Stimulated activated effector memory CD8-positive, alpha-beta T cell treated with anti-CD3 and anti-CD28 coated beads, Interleukin-12 subunit alpha, Interleukin-12 subunit beta, amount 100 ng/mL, for 72 hours (primary cell): ENCODE measurements around the gene CDKAL1.

Experiments
- ATAC-seq: fragments of 150-1000 bp; cut with Tn5 transposase; 2 replicates; pipeline ENCODE4 v1.10.0; 2021
- DNase-seq, 2 donors: peaks; one replicate each; pipeline ENCODE4 v3.0.0; 2021 to 2022; ENCODE audit warnings: low spot score in 2 of 2
- H3K27ac Mint-ChIP-seq: one replicate; pipeline ENCODE4 v1.8.0; 2022; ENCODE audit warnings: mild to moderate bottlenecking, mixed read lengths
- H3K36me3 Mint-ChIP-seq: one replicate; pipeline ENCODE4 v1.8.0; 2022; ENCODE audit warnings: mild to moderate bottlenecking, mixed read lengths
- H3K4me1 Mint-ChIP-seq: one replicate; pipeline ENCODE4 v1.8.0; 2022; ENCODE audit warnings: mixed read lengths
- H3K4me3 Mint-ChIP-seq: one replicate; pipeline ENCODE4 v1.8.0; 2022; ENCODE audit warnings: mild to moderate bottlenecking, mixed read lengths
- H3K9me3 Mint-ChIP-seq: one replicate; pipeline ENCODE4 v1.8.0; 2022; ENCODE audit warnings: mixed read lengths

CDKAL1 gene

GRCh38 chr6:21024616-21025015 lies 490.4 kb downstream of the CDKAL1 start:
- Mint-ChIP-seq H3K36me3 (no peaks in the 10 kb centered on the region), H3K9me3 (peaks cover 11% of the 10 kb centered on the region)

GRCh38 chr6:21026576-21027273 lies 492.5 kb downstream of the CDKAL1 start:
- no peaks in the 10 kb centered on the region for H3K36me3 Mint-ChIP-seq
- ATAC-seq (no peak), DNase-seq (no peak)

More at GRCh38 chr6:21024616-21025015, 490.4 kb downstream of the CDKAL1 start:
- no peaks in the 10 kb centered on the region for H3K4me1 Mint-ChIP-seq
- DNase-seq (no peak), ATAC-seq (no peak)
- no peak overlapping the region for H3K4me3 Mint-ChIP-seq
- H3K27ac Mint-ChIP-seq: no peak overlapping the region

GRCh38 chr6:21027507-21027906 lies 493.2 kb downstream of the CDKAL1 start:
- no peak for ATAC-seq
- Mint-ChIP-seq H3K36me3 (no peaks in the 10 kb centered on the region), H3K4me3 (no peak overlapping the region), H3K27ac (no peak overlapping the region), H3K9me3 (peaks cover 11% of the 10 kb centered on the region), H3K4me1 (no peaks in the 10 kb centered on the region)
- DNase-seq: no peak

More at GRCh38 chr6:21026576-21027273, 492.5 kb downstream of the CDKAL1 start:
- Mint-ChIP-seq H3K4me1 (no peaks in the 10 kb centered on the region), H3K4me3 (no peak overlapping the region), H3K27ac (no peak overlapping the region), H3K9me3 (peaks cover 11% of the 10 kb centered on the region)

- ATAC-seq: no peak
- Mint-ChIP-seq H3K36me3 (no peaks in the 10 kb centered on the region), H3K9me3 (peaks cover 9% of the 10 kb centered on the region), H3K27ac (peak overlapping the region; percentile 10), H3K4me3 (no peak overlapping the region), H3K4me1 (no peaks in the 10 kb centered on the region)
- no peak for DNase-seq
These were observed 496.9 kb downstream of the CDKAL1 start for GRCh38 chr6:21031182-21031581.

GRCh38 chr6:21033084-21033483 lies 498.8 kb downstream of the CDKAL1 start:
- H3K4me3 Mint-ChIP-seq: no peak overlapping the region
- H3K9me3 Mint-ChIP-seq: no peaks in the 10 kb centered on the region
- DNase-seq (no peak), ATAC-seq (no peak)
- no peaks in the 10 kb centered on the region for H3K4me1 Mint-ChIP-seq
- H3K36me3 Mint-ChIP-seq: no peaks in the 10 kb centered on the region
- H3K27ac Mint-ChIP-seq: no peak overlapping the region

GRCh38 chr6:21033575-21034026 lies 499.3 kb downstream of the CDKAL1 start:
- H3K4me1 Mint-ChIP-seq: no peaks in the 10 kb centered on the region
- no peak overlapping the region for H3K27ac Mint-ChIP-seq
- no peaks in the 10 kb centered on the region for H3K9me3 Mint-ChIP-seq
- DNase-seq: no peak
- H3K36me3 Mint-ChIP-seq: no peaks in the 10 kb centered on the region
- ATAC-seq: no peak
- H3K4me3 Mint-ChIP-seq: no peak overlapping the region

GRCh38 chr6:21034345-21034744 lies 500.1 kb downstream of the CDKAL1 start:
- H3K4me3 Mint-ChIP-seq: no peak overlapping the region
- DNase-seq: no peak
- H3K9me3 Mint-ChIP-seq: no peaks in the 10 kb centered on the region
- no peak overlapping the region for H3K27ac Mint-ChIP-seq
- ATAC-seq: no peak
- H3K36me3 Mint-ChIP-seq: no peaks in the 10 kb centered on the region
- no peaks in the 10 kb centered on the region for H3K4me1 Mint-ChIP-seq

GRCh38 chr6:21037453-21037852 lies 503.2 kb downstream of the CDKAL1 start:
- H3K9me3 Mint-ChIP-seq: no peaks in the 10 kb centered on the region
- H3K4me1 Mint-ChIP-seq: peaks cover 3% of the 10 kb centered on the region
- H3K27ac Mint-ChIP-seq: no peak overlapping the region
- ATAC-seq (no peak), DNase-seq (no peak)
- H3K36me3 Mint-ChIP-seq: no peaks in the 10 kb centered on the region
- H3K4me3 Mint-ChIP-seq: no peak overlapping the region

GRCh38 chr6:21039926-21040325 lies 505.7 kb downstream of the CDKAL1 start:
- DNase-seq (no peak), ATAC-seq (no peak)
- no peaks in the 10 kb centered on the region for H3K36me3 Mint-ChIP-seq
- peaks cover 6% of the 10 kb centered on the region for H3K4me1 Mint-ChIP-seq
- no peak overlapping the region for H3K27ac Mint-ChIP-seq
- H3K4me3 Mint-ChIP-seq: no peak overlapping the region
- H3K9me3 Mint-ChIP-seq: no peaks in the 10 kb centered on the region

- Mint-ChIP-seq H3K36me3 (no peaks in the 10 kb centered on the region), H3K4me3 (no peak overlapping the region), H3K9me3 (no peaks in the 10 kb centered on the region), H3K27ac (no peak overlapping the region), H3K4me1 (peaks cover 6% of the 10 kb centered on the region)
- no peak for DNase-seq
- no peak for ATAC-seq
These were observed 511.0 kb downstream of the CDKAL1 start for GRCh38 chr6:21045135-21045700.

GRCh38 chr6:21046276-21046675 lies 512.0 kb downstream of the CDKAL1 start:
- no peak overlapping the region for H3K27ac Mint-ChIP-seq
- no peaks in the 10 kb centered on the region for H3K9me3 Mint-ChIP-seq
- ATAC-seq: no peak
- H3K4me3 Mint-ChIP-seq: no peak overlapping the region
- H3K36me3 Mint-ChIP-seq: no peaks in the 10 kb centered on the region
- DNase-seq: no peak
- H3K4me1 Mint-ChIP-seq: peaks cover 6% of the 10 kb centered on the region

- Mint-ChIP-seq H3K4me1 (no peaks in the 10 kb centered on the region), H3K36me3 (no peaks in the 10 kb centered on the region), H3K4me3 (no peak overlapping the region), H3K27ac (no peak overlapping the region), H3K9me3 (no peaks in the 10 kb centered on the region)
- no peak for DNase-seq
- ATAC-seq: no peak
These were observed 513.8 kb downstream of the CDKAL1 start for GRCh38 chr6:21048047-21048446.

GRCh38 chr6:21049148-21049547 lies 514.9 kb downstream of the CDKAL1 start:
- no peak for DNase-seq
- H3K27ac Mint-ChIP-seq: no peak overlapping the region
- no peak for ATAC-seq
- H3K36me3 Mint-ChIP-seq: no peaks in the 10 kb centered on the region
- peaks cover 4% of the 10 kb centered on the region for H3K9me3 Mint-ChIP-seq
- peaks cover 6% of the 10 kb centered on the region for H3K4me1 Mint-ChIP-seq
- H3K4me3 Mint-ChIP-seq: no peak overlapping the region

GRCh38 chr6:21049572-21049971 lies 515.3 kb downstream of the CDKAL1 start:
- Mint-ChIP-seq H3K4me1 (peaks cover 6% of the 10 kb centered on the region), H3K27ac (no peak overlapping the region), H3K4me3 (no peak overlapping the region), H3K9me3 (peaks cover 4% of the 10 kb centered on the region), H3K36me3 (no peaks in the 10 kb centered on the region)
- no peak for DNase-seq
- no peak for ATAC-seq

- peaks cover 4% of the 10 kb centered on the region for H3K9me3 Mint-ChIP-seq
- H3K4me3 Mint-ChIP-seq: no peak overlapping the region
- peaks cover 6% of the 10 kb centered on the region for H3K4me1 Mint-ChIP-seq
- H3K36me3 Mint-ChIP-seq: no peaks in the 10 kb centered on the region
- ATAC-seq (no peak), DNase-seq (no peak)
- H3K27ac Mint-ChIP-seq: no peak overlapping the region
These were observed 516.7 kb downstream of the CDKAL1 start for GRCh38 chr6:21050935-21051334.

- H3K27ac Mint-ChIP-seq: no peak overlapping the region
- no peak overlapping the region for H3K4me3 Mint-ChIP-seq
- H3K4me1 Mint-ChIP-seq: peaks cover 6% of the 10 kb centered on the region
- ATAC-seq (no peak), DNase-seq (no peak)
- H3K9me3 Mint-ChIP-seq: peaks cover 4% of the 10 kb centered on the region
- no peaks in the 10 kb centered on the region for H3K36me3 Mint-ChIP-seq
These were observed 517.5 kb downstream of the CDKAL1 start for GRCh38 chr6:21051777-21052176.
